SU-DHL-6 (cell line): ENCODE measurements around the gene HHAT.

ENCODE experiments used
- CTCF ChIP-seq: fragments of 200-600 bp; sonication (generic); IDR thresholded peaks from one replicate; pipeline ENCODE4 v1.5.1; 2017; ENCODE audit warnings: antibody characterized with exemption, mild to moderate bottlenecking, low read length, moderate library complexity; ENCODE audit not compliant: insufficient read depth, poor library complexity, severe bottlenecking
- EZH2phosphoT487 ChIP-seq: fragments of 200-600 bp; sonication (generic), shearing (Covaris generic); conservative IDR thresholded peaks from 2 replicates; pipeline ENCODE4 v1.6.1; 2018; ENCODE audit warnings: mild to moderate bottlenecking, antibody characterized with exemption, low read length, moderate library complexity, mixed read lengths

GRCh38 chr1:210695026-210695425 lies 366.3 kb downstream of the HHAT start:
- TF ChIP-seq CTCF (no peak), EZH2phosphoT487 (no peak)
